A549 (cell line): ENCODE data around the gene CDYL.

Experiments used
- CTCF ChIP-seq: fragments of >200 bp; sonication (Bioruptor Twin); formaldehyde crosslinking; IDR thresholded peaks from 3 replicates; pipeline ENCODE4 v1.5.1; 2016
- GATA3 ChIP-seq: IDR thresholded peaks from 2 replicates; pipeline ENCODE4 v1.6.1; 2012; ENCODE audit warnings: borderline replicate concordance
- RCOR1 ChIP-seq: fragments of 150-350 bp; IDR thresholded peaks from 2 replicates; pipeline ENCODE4 v1.6.1; 2014; ENCODE audit warnings: antibody characterized with exemption, low read length, low read depth

- TF ChIP-seq CTCF = no peak
- no peak for TF ChIP-seq GATA3
- no peak for TF ChIP-seq RCOR1
These were observed 152.2 kb downstream of the CDYL start for GRCh38 chr6:4928426-4928825.
